Coronary artery (tissue), 2 donors: ENCODE results near the gene KIAA0930.
A peak's percentile ranks its signal among the peaks of the same experiment; 100 is the strongest.

ENCODE experiments used
- DNase-seq: peaks from one replicate; pipeline ENCODE4 v3.0.0-alpha.2; 2017; ENCODE audit warnings: low spot score
- H3K27ac ChIP-seq, 2 donors: fragments of 200-600 bp; sonication (generic); one replicate each; pipeline ENCODE4 v1.5.1; 2016 to 2019
- H3K4me3 ChIP-seq: fragments of 200-600 bp; sonication (generic); 2 replicates; pipeline ENCODE4 v1.5.1; 2016; ENCODE audit warnings: mild to moderate bottlenecking, moderate library complexity
- TF ChIP-seq, protein P1 (sequence below): fragments of 200-600 bp; sonication (generic); IDR thresholded peaks from one replicate; pipeline ENCODE4 v1.5.1; 2019; ENCODE audit warnings: antibody characterized with exemption

Gene KIAA0930

DNA sequence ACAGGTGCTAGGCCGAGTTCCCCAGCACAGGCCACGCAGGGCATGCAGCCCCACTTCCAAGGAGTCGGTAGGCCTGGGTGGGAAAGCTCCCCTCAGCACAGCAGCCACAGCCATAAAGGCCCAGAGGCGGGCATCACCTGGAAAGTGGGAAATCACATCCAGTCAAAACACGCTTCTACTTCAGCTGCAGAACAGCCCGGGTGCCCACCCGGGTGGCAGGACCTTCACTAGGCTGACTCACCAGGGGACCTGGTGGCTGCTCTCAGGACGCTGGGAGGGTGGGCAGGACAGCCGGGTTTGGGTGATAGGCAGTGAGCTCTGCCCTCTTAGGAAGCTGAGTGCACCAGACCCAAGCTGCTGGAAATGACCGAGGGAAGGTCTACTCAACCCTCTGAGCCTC lies 7.3 kb downstream of the KIAA0930 start:
- TF ChIP-seq, protein P1, sequence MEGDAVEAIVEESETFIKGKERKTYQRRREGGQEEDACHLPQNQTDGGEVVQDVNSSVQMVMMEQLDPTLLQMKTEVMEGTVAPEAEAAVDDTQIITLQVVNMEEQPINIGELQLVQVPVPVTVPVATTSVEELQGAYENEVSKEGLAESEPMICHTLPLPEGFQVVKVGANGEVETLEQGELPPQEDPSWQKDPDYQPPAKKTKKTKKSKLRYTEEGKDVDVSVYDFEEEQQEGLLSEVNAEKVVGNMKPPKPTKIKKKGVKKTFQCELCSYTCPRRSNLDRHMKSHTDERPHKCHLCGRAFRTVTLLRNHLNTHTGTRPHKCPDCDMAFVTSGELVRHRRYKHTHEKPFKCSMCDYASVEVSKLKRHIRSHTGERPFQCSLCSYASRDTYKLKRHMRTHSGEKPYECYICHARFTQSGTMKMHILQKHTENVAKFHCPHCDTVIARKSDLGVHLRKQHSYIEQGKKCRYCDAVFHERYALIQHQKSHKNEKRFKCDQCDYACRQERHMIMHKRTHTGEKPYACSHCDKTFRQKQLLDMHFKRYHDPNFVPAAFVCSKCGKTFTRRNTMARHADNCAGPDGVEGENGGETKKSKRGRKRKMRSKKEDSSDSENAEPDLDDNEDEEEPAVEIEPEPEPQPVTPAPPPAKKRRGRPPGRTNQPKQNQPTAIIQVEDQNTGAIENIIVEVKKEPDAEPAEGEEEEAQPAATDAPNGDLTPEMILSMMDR: no peak
- Histone ChIP-seq H3K4me3 (no peak overlapping the region), H3K27ac (no peak overlapping the region)
- DNase-seq: no peak

DNA sequence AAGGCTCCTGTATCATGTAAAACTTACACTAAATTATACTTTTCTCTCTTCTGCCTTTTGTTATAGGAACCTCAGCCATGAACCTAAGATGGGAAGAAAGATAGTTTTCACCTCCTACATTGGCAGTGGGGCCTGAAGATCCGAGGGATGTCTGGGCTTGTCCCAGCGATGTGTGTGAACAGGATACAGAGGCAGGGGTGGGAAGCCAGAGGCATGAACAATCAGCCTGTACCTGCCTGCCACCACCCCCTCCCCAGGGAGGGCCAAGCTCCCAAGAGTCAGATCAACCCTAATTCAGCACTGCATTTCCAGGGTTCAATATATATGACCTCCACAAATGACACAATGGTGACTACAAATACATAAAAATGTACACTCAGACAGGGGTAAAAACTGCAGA lies 9.4 kb downstream of the KIAA0930 start:
- Histone ChIP-seq H3K4me3 (no peak overlapping the region), H3K27ac (no peak overlapping the region)
- TF ChIP-seq, protein P1: no peak
- no peak for DNase-seq

DNA sequence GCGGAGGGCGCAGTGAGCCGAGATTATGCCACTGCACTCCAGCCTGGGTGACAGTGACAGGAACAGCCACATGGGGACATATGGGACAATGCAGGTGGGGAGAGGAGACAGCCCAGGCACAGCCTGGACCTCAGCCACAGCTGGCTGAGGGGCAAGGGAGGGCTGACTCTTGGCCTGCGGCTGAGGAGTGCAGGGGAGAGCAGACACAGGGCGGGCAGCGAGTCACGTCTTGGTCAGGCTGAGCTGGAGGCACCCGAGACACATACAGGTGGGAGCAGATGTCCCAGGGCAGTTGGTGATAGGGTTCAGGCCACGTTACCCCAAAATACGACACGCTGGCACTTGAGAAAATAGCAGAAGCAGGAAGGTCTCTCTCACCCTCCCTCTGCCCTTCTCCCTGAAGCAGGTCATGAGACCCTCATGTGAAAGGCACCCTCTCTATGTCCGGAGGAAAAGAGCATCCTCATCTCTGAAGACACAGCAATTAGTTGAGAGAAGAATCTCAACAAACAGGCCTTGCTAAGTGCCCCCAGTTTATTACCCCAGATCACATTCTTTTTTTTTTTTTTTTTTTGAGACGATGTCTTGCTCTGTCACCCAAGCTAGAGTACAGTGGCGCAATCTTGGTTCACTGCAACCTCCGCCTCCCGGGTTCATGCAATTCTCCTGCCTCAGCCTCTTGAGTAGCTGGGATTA lies 10.5 kb downstream of the KIAA0930 start:
- TF ChIP-seq, protein P1: no peak
- H3K27ac ChIP-seq: no peak overlapping the region
- no peak overlapping the region for H3K4me3 ChIP-seq
- no peak for DNase-seq

DNA sequence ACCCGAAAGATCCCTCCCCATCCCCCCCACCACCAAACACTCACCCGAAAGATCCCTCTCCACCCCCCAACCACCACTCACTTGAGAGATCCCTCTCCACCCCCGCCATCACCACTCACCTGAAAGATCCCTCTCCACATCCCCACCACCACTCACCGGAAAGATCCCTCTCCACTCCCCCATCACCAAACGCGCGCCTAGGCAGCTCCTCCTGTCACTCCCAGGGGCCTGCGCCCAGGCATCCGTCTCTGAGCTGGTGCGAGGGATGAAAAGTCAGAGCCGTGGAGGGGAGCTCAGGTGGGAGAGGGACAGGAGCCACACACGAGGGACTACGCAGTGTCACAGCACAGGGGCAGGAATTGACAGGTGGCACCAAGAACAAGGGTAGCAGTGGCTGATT lies 11.5 kb downstream of the KIAA0930 start:
- DNase-seq: no peak
- TF ChIP-seq, protein P1: no peak
- Histone ChIP-seq H3K27ac (no peak overlapping the region), H3K4me3 (no peak overlapping the region)

DNA sequence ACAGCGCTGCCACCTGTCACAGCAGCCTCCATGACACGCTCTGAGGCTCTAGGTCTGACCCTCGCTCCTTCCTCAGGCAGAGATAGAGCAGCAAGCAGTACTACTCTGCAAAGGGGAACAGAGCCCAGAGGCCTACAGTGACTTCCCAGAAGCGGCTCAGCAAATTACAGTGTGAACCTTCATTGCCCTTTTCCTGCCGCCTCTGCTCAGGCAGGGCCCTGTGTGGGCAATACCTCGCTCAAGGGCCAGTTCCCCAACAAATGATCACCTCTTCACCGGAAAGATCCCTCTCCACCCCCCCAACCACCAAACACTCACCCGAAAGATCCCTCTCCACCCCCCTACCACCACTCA lies 12.3 kb downstream of the KIAA0930 start:
- H3K27ac ChIP-seq: peak overlapping the region in 1 of 2 donors; percentile 77
- TF ChIP-seq, protein P1: no peak
- no peak overlapping the region for H3K4me3 ChIP-seq
- DNase-seq: no peak

DNA sequence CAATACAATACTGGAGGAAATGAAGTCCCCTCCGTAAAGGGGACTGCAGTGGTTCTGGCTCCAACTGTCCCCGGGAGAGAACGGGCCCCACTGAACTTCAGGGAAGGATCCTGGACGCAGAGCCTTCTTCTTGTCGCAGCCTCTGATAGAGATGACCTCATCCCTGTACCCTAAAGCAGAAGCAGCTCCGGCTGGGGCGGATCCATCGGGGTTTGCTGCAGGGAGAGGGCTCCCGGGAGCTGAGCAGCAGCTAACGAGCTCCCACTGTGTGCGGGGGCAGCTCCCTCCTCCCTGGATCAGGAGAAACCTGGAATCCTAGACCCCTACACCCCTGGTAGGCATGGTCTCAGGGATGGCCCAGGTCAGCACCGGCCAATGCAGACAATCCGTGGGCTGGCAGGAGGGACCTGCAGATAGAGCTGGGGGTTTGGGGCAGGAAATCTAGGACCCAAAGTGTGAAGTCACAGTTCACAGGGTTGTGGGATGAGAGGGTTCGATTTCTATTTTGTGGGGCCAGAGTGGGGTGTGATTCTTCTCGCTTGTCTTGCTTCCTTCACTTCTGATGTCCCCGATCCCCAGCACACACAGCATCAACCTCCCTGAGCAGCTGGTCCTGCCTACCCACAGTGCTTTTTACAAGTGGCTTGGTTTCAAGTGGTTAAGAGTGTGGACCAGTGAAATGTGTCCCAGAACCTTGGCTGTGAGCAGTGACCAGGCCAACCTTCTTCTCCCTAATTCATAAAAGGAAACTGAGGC lies 12.9 kb downstream of the KIAA0930 start:
- peak; percentile 71 for DNase-seq
- Histone ChIP-seq H3K4me3 (no peak overlapping the region), H3K27ac (peak overlapping the region in 1 of 2 donors; percentile 77)
- TF ChIP-seq, protein P1: no peak
